Stimulated activated naive B cell treated with anti-CD40 and anti-IgM and Interleukin-4, amounts not matched to agents 10 μg/mL and 1 μg/mL and 100 μg/mL, for 72 hours (primary cell): ENCODE results near the gene COL6A5.

Source experiments
- ATAC-seq, 2 donors: fragments of 150-1000 bp; cut with Tn5 transposase; replicated peaks; 2 replicates each; pipeline ENCODE4 v1.10.0; 2021; ENCODE audit warnings: moderate library complexity in 1 of 2
- DNase-seq: peaks from one replicate; pipeline ENCODE4 v3.0.0; 2021
- H3K27ac Mint-ChIP-seq: one replicate; pipeline ENCODE4 v1.8.0; 2022; ENCODE audit warnings: mild to moderate bottlenecking, mixed read lengths
- H3K27me3 Mint-ChIP-seq, 2 donors: one replicate each; pipeline ENCODE4 v1.8.0; 2022; ENCODE audit warnings: mixed read lengths in 2 of 2
- H3K36me3 Mint-ChIP-seq, 2 donors: one replicate each; pipeline ENCODE4 v1.8.0; 2022; ENCODE audit warnings: mixed read lengths in 2 of 2, mild to moderate bottlenecking in 1 of 2
- H3K4me1 Mint-ChIP-seq, 2 donors: one replicate each; pipeline ENCODE4 v1.8.0; 2022; ENCODE audit warnings: mixed read lengths in 2 of 2, mild to moderate bottlenecking in 1 of 2
- H3K4me3 Mint-ChIP-seq, 2 donors: one replicate each; pipeline ENCODE4 v1.8.0; 2022; ENCODE audit warnings: mild to moderate bottlenecking in 2 of 2, mixed read lengths in 2 of 2, moderate library complexity in 1 of 2
- H3K9me3 Mint-ChIP-seq, 2 donors: one replicate each; pipeline ENCODE4 v1.8.0; 2022; ENCODE audit warnings: mixed read lengths in 2 of 2, mild to moderate bottlenecking in 1 of 2

The COL6A5 gene

DNA sequence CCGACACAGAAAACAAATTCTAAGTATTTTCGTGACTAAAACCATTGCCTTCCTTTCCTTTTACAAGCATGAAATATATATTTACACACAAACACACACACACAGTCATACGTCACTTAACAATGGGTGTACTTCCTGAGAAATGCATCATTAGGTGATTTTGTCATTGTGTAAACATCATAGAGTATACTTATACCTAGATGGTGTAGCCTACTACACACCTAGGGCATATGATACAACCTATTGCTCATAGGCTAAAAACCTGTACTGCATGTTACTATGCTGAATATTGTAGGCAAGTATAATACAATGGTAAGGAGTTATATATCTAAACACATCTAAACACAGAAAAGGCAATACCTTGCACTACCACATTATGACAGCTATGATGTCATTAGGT is 28.6 kb downstream of the COL6A5 start:
- peaks cover 6 to 7% of the 10 kb centered on the region in 2 donors for H3K9me3 Mint-ChIP-seq
- H3K27me3 Mint-ChIP-seq: no peaks in the 10 kb centered on the region
- no peaks in the 10 kb centered on the region for H3K4me1 Mint-ChIP-seq
- no peaks in the 10 kb centered on the region for H3K36me3 Mint-ChIP-seq
- no peak for ATAC-seq
- DNase-seq: no peak
- H3K4me3 Mint-ChIP-seq: no peak overlapping the region
- no peak overlapping the region for H3K27ac Mint-ChIP-seq

- H3K4me1 Mint-ChIP-seq: no peaks in the 10 kb centered on the region
- no peak for DNase-seq
- H3K27me3 Mint-ChIP-seq: no peaks in the 10 kb centered on the region
- no peak overlapping the region for H3K4me3 Mint-ChIP-seq
- H3K27ac Mint-ChIP-seq: no peak overlapping the region
- no peak for ATAC-seq
- no peaks in the 10 kb centered on the region for H3K36me3 Mint-ChIP-seq
- H3K9me3 Mint-ChIP-seq: peaks cover 6 to 7% of the 10 kb centered on the region in 2 donors
Observed at GRCh38 chr3:130374908-130375307, 29.4 kb downstream of the COL6A5 start.

- no peak overlapping the region for H3K4me3 Mint-ChIP-seq
- H3K27me3 Mint-ChIP-seq: no peaks in the 10 kb centered on the region
- no peaks in the 10 kb centered on the region for H3K4me1 Mint-ChIP-seq
- no peaks in the 10 kb centered on the region for H3K36me3 Mint-ChIP-seq
- DNase-seq (no peak), ATAC-seq (no peak)
- H3K9me3 Mint-ChIP-seq: peaks cover 6 to 7% of the 10 kb centered on the region in 2 donors
- H3K27ac Mint-ChIP-seq: no peak overlapping the region
Observed at GRCh38 chr3:130377960-130378676, 32.6 kb downstream of the COL6A5 start.

GRCh38 chr3:130378677-130379191 is 33.3 kb downstream of the COL6A5 start:
- H3K4me3 Mint-ChIP-seq: no peak overlapping the region
- no peak for DNase-seq
- H3K27me3 Mint-ChIP-seq: no peaks in the 10 kb centered on the region
- ATAC-seq: no peak
- no peak overlapping the region for H3K27ac Mint-ChIP-seq
- H3K9me3 Mint-ChIP-seq: peaks cover 6 to 7% of the 10 kb centered on the region in 2 donors
- H3K36me3 Mint-ChIP-seq: no peaks in the 10 kb centered on the region
- no peaks in the 10 kb centered on the region for H3K4me1 Mint-ChIP-seq

GRCh38 chr3:130379274-130379673 is 33.8 kb downstream of the COL6A5 start:
- H3K36me3 Mint-ChIP-seq: no peaks in the 10 kb centered on the region
- H3K9me3 Mint-ChIP-seq: peaks cover 6 to 7% of the 10 kb centered on the region in 2 donors
- DNase-seq: no peak
- H3K4me3 Mint-ChIP-seq: no peak overlapping the region
- H3K27me3 Mint-ChIP-seq: no peaks in the 10 kb centered on the region
- H3K27ac Mint-ChIP-seq: no peak overlapping the region
- no peaks in the 10 kb centered on the region for H3K4me1 Mint-ChIP-seq
- no peak for ATAC-seq

GRCh38 chr3:130380398-130380797 is 34.9 kb downstream of the COL6A5 start:
- ATAC-seq: no peak
- no peak for DNase-seq
- Mint-ChIP-seq H3K36me3 (no peaks in the 10 kb centered on the region), H3K9me3 (peaks cover 6% of the 10 kb centered on the region in 2 donors), H3K4me1 (no peaks in the 10 kb centered on the region), H3K27ac (no peak overlapping the region), H3K27me3 (no peaks in the 10 kb centered on the region), H3K4me3 (no peak overlapping the region)

- Mint-ChIP-seq H3K4me1 (no peaks in the 10 kb centered on the region), H3K36me3 (no peaks in the 10 kb centered on the region), H3K9me3 (peaks cover 4 to 6% of the 10 kb centered on the region in 2 donors), H3K4me3 (no peak overlapping the region), H3K27me3 (no peaks in the 10 kb centered on the region), H3K27ac (no peak overlapping the region)
- no peak for DNase-seq
- ATAC-seq: no peak
Observed at GRCh38 chr3:130383424-130383823, 38.0 kb downstream of the COL6A5 start.

- DNase-seq: no peak
- Mint-ChIP-seq H3K4me1 (no peaks in the 10 kb centered on the region), H3K27ac (no peak overlapping the region), H3K4me3 (no peak overlapping the region), H3K9me3 (no peaks in the 10 kb centered on the region), H3K36me3 (no peaks in the 10 kb centered on the region), H3K27me3 (no peaks in the 10 kb centered on the region)
- no peak for ATAC-seq
Observed at GRCh38 chr3:130384476-130385025, 39.1 kb downstream of the COL6A5 start.

GRCh38 chr3:130386604-130387263 is 41.3 kb downstream of the COL6A5 start:
- DNase-seq: no peak

DNA sequence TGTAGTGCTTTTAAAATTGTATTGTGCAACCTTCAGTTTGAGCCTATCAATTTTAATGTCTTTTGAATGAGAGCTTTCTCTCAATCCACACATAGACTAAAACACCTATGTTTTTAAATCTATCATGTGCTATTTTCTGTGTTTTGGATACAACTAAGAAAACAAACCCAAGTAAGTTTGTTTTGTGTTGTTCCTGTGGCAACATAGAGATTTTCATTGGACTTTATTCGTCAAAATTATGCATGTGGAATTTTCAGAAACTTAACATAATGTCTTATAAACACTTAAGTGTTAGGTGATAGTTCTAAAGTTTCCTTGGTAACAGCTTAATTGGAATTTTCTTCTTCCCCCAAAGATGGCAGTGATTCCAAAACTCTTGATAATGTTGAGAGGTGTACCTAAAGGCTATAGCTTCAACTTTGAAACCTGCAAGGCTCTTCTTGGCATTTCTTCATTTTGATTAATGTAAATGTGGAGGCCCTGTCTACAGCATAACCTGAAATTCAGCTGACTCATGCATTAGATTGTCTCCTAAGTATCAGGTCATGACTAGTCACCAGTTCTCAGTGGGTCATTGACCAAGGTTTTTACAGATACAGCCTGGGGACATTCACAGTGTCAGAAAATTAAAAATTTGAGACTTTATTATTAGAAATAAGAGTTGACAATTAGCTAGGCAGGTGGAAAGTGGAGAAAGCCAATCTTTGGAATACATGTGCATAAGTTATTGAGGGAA is 44.4 kb downstream of the COL6A5 start:
- H3K27me3 Mint-ChIP-seq: peaks cover 0 to 5% of the 10 kb centered on the region in 2 donors
- no peak overlapping the region for H3K27ac Mint-ChIP-seq
- peaks cover 3 to 4% of the 10 kb centered on the region in 2 donors for H3K9me3 Mint-ChIP-seq
- H3K4me3 Mint-ChIP-seq: no peak overlapping the region
- no peaks in the 10 kb centered on the region for H3K36me3 Mint-ChIP-seq
- no peaks in the 10 kb centered on the region for H3K4me1 Mint-ChIP-seq
- DNase-seq: no peak
- ATAC-seq: no peak

More at GRCh38 chr3:130386604-130387263, 41.3 kb downstream of the COL6A5 start:
- no peak overlapping the region for H3K27ac Mint-ChIP-seq
- H3K36me3 Mint-ChIP-seq: no peaks in the 10 kb centered on the region
- no peak overlapping the region for H3K4me3 Mint-ChIP-seq
- H3K9me3 Mint-ChIP-seq: peaks cover 0 to 3% of the 10 kb centered on the region in 2 donors
- no peaks in the 10 kb centered on the region for H3K27me3 Mint-ChIP-seq
- ATAC-seq: no peak
- H3K4me1 Mint-ChIP-seq: no peaks in the 10 kb centered on the region

DNA sequence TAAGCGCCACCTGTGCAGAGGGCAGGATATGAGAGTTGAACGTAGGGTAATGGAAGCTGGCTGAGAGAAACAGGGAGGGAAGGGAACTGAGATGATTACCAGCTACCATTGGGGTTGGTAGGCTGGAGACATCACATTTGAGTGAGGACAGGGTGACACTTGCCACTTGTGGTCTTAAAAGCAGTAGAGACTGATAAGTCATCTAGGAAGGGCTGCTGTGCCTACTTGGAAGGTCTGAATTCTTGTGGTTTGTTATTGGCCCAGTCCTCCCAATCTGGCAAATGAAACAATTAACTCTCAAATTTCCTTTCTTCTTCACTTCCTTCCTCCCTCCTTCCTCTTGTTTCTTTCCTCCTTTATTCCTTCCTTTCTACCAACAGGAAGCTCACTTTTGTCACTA is 46.8 kb downstream of the COL6A5 start:
- Mint-ChIP-seq H3K4me1 (no peaks in the 10 kb centered on the region), H3K9me3 (peaks cover 3 to 4% of the 10 kb centered on the region in 2 donors), H3K27me3 (peaks cover 0 to 5% of the 10 kb centered on the region in 2 donors), H3K27ac (no peak overlapping the region), H3K36me3 (no peaks in the 10 kb centered on the region), H3K4me3 (no peak overlapping the region)
- ATAC-seq: no peak
- DNase-seq: no peak

GRCh38 chr3:130393594-130393993 is 48.1 kb downstream of the COL6A5 start:
- peaks cover 3 to 4% of the 10 kb centered on the region in 2 donors for H3K9me3 Mint-ChIP-seq
- no peak overlapping the region for H3K4me3 Mint-ChIP-seq
- H3K27ac Mint-ChIP-seq: no peak overlapping the region
- no peaks in the 10 kb centered on the region for H3K4me1 Mint-ChIP-seq
- peaks cover 0 to 5% of the 10 kb centered on the region in 2 donors for H3K27me3 Mint-ChIP-seq
- no peak for DNase-seq
- H3K36me3 Mint-ChIP-seq: no peaks in the 10 kb centered on the region
- no peak for ATAC-seq

DNA sequence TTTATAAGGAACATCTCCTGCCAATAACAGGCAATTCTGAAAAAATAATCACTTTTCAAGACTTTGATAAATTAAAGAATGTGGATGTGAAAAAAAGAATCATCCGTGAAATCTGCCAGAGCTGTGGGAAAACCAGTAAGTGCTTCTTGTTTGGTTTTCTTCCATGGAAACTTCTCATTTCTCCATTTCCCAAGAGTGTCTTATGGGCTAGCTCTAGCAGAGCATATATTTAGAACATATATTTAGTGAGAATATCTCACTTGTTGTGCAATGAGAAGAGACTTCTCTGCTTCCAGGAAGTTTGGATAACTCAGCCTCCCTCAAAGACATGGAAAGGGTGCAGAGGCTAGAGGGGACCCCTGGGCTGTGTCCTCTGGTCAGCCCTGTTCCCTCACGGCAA is 49.9 kb downstream of the COL6A5 start:
- Mint-ChIP-seq H3K27ac (no peak overlapping the region), H3K4me3 (no peak overlapping the region), H3K4me1 (no peaks in the 10 kb centered on the region), H3K36me3 (no peaks in the 10 kb centered on the region), H3K9me3 (peaks cover 1 to 8% of the 10 kb centered on the region in 2 donors), H3K27me3 (peaks cover 6 to 10% of the 10 kb centered on the region in 2 donors)
- no peak for DNase-seq
- ATAC-seq: no peak

GRCh38 chr3:130395916-130396315 is 50.4 kb downstream of the COL6A5 start:
- peaks cover 6 to 10% of the 10 kb centered on the region in 2 donors for H3K27me3 Mint-ChIP-seq
- H3K4me1 Mint-ChIP-seq: no peaks in the 10 kb centered on the region
- H3K4me3 Mint-ChIP-seq: no peak overlapping the region
- ATAC-seq (no peak), DNase-seq (no peak)
- peaks cover 0 to 8% of the 10 kb centered on the region in 2 donors for H3K9me3 Mint-ChIP-seq
- H3K27ac Mint-ChIP-seq: no peak overlapping the region
- no peaks in the 10 kb centered on the region for H3K36me3 Mint-ChIP-seq
